ENCODE measurements around the gene UGT1A10.

GRCh38 chr2:233768076-233768475, 131.8 kb downstream of the UGT1A10 start:
- TF ChIP-seq CTCF (IDR thresholded peaks at IDR 0.05), result no peak
- TF ChIP-seq EZH2 (IDR thresholded peaks at IDR 0.05; ENCODE audit: borderline replicate concordance, insufficient read depth, low read depth, low read length, poor library complexity, severe bottlenecking), result no peak
